Right lobe of liver (tissue), 4 donors: ENCODE measurements around the gene GLRX2.
A peak's percentile ranks its signal among the peaks of the same experiment; 100 is the strongest.

Source experiments
- CTCF ChIP-seq, 4 donors: fragments of 200-600 bp in 3 of 4; fragments of 450-650 bp in 1 of 4; IDR thresholded peaks; one replicate each; pipeline versions ENCODE4 v1.5.1 to v1.8.0; 2016 to 2022; ENCODE audit warnings: antibody characterized with exemption in 4 of 4, mild to moderate bottlenecking in 2 of 4
- POLR2A ChIP-seq: fragments of 450-650 bp; IDR thresholded peaks from one replicate; pipeline ENCODE4 v1.6.1; 2017; ENCODE audit warnings: antibody characterized with exemption, mild to moderate bottlenecking
- donor health status: DM: no; HTN: no; CAD: no.
- donor health status: DM: no; HTN: no; CAD: no.
- donor health status: DM: no; HTN: yes; CAD: no.

- TF ChIP-seq CTCF (IDR thresholded peaks at IDR 0.05) (peak; percentile 85 to 100 (median 93)), POLR2A (peak; percentile 91)
Measured at GRCh38 chr1:193121616-193122593, 16.7 kb upstream of the GLRX2 start, which contains the start of gene CDC73.
